ENCODE data around the gene TUBB4A.

GRCh38 chr19:6530386-6531162 lies 28.5 kb upstream of the TUBB4A start, which contains the start of gene TNFSF9:
- TF ChIP-seq ARNTL (CRISPR knock-in tag; IDR thresholded peaks at IDR 0.05; ENCODE audit: borderline replicate concordance, low read depth) (no peak), TCF4 (CRISPR knock-in tag; IDR thresholded peaks at IDR 0.05; ENCODE audit: borderline replicate concordance) (no peak), ISL1 (CRISPR knock-in tag; IDR thresholded peaks at IDR 0.05) (no peak), ESRRG (CRISPR knock-in tag; IDR thresholded peaks at IDR 0.05) (no peak), OSR1 (CRISPR knock-in tag; IDR thresholded peaks at IDR 0.05) (no peak), ZFP30 (CRISPR knock-in tag; IDR thresholded peaks at IDR 0.05) (no peak), GLIS3 (CRISPR knock-in tag; IDR thresholded peaks at IDR 0.05) (no peak)

Measured in SK-N-SH treated with all-trans-retinoic acid at 6 μM for 48 hours (cell line).